SU-DHL-6 (cell line): Measurements from ENCODE around the gene AKNAD1.

Experiments
- H2AFZ ChIP-seq: fragments of 200-600 bp; sonication (generic); 2 replicates; pipeline ENCODE4 v1.6.1; 2014; ENCODE audit warnings: low read depth, mild to moderate bottlenecking, moderate library complexity, mixed read lengths, antibody characterized with exemption, low read length; ENCODE audit not compliant: severe bottlenecking
- H3F3A ChIP-seq: fragments of 200-600 bp; shearing (Covaris generic); 2 replicates; pipeline ENCODE4 v1.6.0; 2016; ENCODE audit warnings: antibody characterized with exemption, mild to moderate bottlenecking; ENCODE audit not compliant: insufficient read depth
- H3K27ac ChIP-seq: fragments of 200-600 bp; sonication (generic); 2 replicates; pipeline ENCODE4 v1.5.1; 2016; ENCODE audit warnings: low read depth, mild to moderate bottlenecking, low read length, moderate library complexity, mixed read lengths
- H3K27me3 ChIP-seq: fragments of 200-600 bp; sonication (generic), shearing (Covaris generic); 2 replicates; pipeline ENCODE4 v1.6.0; 2014; ENCODE audit warnings: mild to moderate bottlenecking, low read length
- H3K36me3 ChIP-seq: fragments of 200-600 bp; sonication (generic); 2 replicates; pipeline ENCODE4 v1.6.1; 2014; ENCODE audit warnings: mild to moderate bottlenecking, low read length, mixed read lengths
- H3K4me2 ChIP-seq: fragments of 300-600, 200-600 bp; shearing (Covaris generic), sonication (generic); 2 replicates; pipeline ENCODE4 v1.6.0; 2014; ENCODE audit warnings: low read length, low read depth, mild to moderate bottlenecking; ENCODE audit not compliant: poor library complexity, severe bottlenecking
- H3K4me3 ChIP-seq: fragments of 200-600 bp; sonication (generic); 2 replicates; pipeline ENCODE4 v1.5.1; 2014; ENCODE audit warnings: antibody characterized with exemption, low read length, mild to moderate bottlenecking, mixed read lengths; ENCODE audit not compliant: insufficient read depth, poor library complexity, severe bottlenecking
- H3K79me2 ChIP-seq: fragments of 200-600 bp; sonication (generic); 2 replicates; pipeline ENCODE4 v1.6.1; 2014; ENCODE audit warnings: mild to moderate bottlenecking, low read length, moderate library complexity; ENCODE audit not compliant: insufficient read depth
- H3K9ac ChIP-seq: fragments of 200-600 bp; sonication (generic); 2 replicates; pipeline ENCODE4 v1.7.0; 2014; ENCODE audit warnings: mild to moderate bottlenecking, low read length
- H3K9me2 ChIP-seq: fragments of 200-600 bp; sonication (generic); replicated peaks from 2 replicates; pipeline ENCODE4 v1.6.1; 2014; ENCODE audit warnings: low read length; ENCODE audit not compliant: insufficient read depth
- H3K9me3 ChIP-seq: fragments of 200-600 bp; sonication (generic); 2 replicates; pipeline ENCODE4 v1.6.1; 2014; ENCODE audit warnings: low read length, mixed read lengths; ENCODE audit not compliant: insufficient read depth
- H4K20me1 ChIP-seq: fragments of 200-600 bp; sonication (generic); 2 replicates; pipeline ENCODE4 v1.6.1; 2014; ENCODE audit warnings: low read depth, mild to moderate bottlenecking, antibody characterized with exemption, low read length, moderate library complexity, mixed read lengths
- EZH2phosphoT487 ChIP-seq: fragments of 200-600 bp; sonication (generic), shearing (Covaris generic); conservative IDR thresholded peaks from 2 replicates; pipeline ENCODE4 v1.6.1; 2018; ENCODE audit warnings: mild to moderate bottlenecking, antibody characterized with exemption, low read length, moderate library complexity, mixed read lengths
- TF ChIP-seq, protein P1 (sequence below): fragments of 200-600 bp; sonication (generic); IDR thresholded peaks from one replicate; pipeline ENCODE4 v1.5.1; 2017; ENCODE audit warnings: antibody characterized with exemption, mild to moderate bottlenecking, low read length, moderate library complexity; ENCODE audit not compliant: insufficient read depth, poor library complexity, severe bottlenecking

Gene AKNAD1

DNA sequence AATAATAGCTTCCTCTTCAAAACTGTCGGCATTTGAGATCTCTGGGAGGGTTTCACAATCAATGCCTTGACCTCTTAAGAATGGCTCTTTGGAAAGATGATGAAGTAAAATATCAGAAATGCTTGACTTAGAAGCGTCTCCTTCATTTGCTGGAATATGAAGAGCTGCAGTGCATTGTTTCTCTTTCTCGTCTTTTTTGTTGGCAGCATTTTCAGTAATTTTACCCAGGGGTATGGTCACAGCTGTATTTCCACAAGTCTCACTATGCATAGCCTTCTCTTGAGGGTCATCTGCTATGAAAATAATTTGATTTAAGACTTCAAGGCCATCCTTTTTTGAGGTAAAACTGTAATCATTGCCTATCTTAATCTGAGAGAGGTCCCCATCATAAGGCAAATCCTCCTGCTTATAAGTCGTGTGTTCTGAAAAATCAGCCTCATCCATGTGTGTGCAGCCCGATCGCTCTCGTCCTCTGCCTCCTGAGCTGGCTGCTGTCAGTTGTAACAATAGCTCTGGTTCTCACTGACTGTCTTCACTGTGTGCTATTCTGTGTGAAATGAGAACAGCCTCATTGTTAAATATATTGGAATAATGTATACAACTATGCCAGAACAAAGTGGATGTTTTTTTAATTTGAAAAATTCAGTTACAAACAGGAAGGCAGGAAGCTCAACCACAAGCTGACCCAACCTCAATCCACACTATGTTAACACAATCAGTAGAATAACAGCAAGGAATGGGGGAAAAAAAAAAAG lies 4.5 kb downstream of the AKNAD1 start:
- H3K27me3 ChIP-seq, result no peaks in the 10 kb centered on the region
- H3K9ac ChIP-seq, result no peak overlapping the region
- no peaks in the 10 kb centered on the region for H3F3A ChIP-seq
- no peak overlapping the region for H3K27ac ChIP-seq
- H3K4me3 ChIP-seq, result no peak overlapping the region
- H4K20me1 ChIP-seq, result no peaks in the 10 kb centered on the region
- no peak overlapping the region for H3K4me2 ChIP-seq
- no peaks in the 10 kb centered on the region for H3K9me2 ChIP-seq
- no peaks in the 10 kb centered on the region for H3K9me3 ChIP-seq
- H3K79me2 ChIP-seq, result no peaks in the 10 kb centered on the region
- H2AFZ ChIP-seq, result no peak overlapping the region
- no peak for TF ChIP-seq EZH2phosphoT487
- TF ChIP-seq, protein P1, sequence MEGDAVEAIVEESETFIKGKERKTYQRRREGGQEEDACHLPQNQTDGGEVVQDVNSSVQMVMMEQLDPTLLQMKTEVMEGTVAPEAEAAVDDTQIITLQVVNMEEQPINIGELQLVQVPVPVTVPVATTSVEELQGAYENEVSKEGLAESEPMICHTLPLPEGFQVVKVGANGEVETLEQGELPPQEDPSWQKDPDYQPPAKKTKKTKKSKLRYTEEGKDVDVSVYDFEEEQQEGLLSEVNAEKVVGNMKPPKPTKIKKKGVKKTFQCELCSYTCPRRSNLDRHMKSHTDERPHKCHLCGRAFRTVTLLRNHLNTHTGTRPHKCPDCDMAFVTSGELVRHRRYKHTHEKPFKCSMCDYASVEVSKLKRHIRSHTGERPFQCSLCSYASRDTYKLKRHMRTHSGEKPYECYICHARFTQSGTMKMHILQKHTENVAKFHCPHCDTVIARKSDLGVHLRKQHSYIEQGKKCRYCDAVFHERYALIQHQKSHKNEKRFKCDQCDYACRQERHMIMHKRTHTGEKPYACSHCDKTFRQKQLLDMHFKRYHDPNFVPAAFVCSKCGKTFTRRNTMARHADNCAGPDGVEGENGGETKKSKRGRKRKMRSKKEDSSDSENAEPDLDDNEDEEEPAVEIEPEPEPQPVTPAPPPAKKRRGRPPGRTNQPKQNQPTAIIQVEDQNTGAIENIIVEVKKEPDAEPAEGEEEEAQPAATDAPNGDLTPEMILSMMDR, result no peak
- no peaks in the 10 kb centered on the region for H3K36me3 ChIP-seq

DNA sequence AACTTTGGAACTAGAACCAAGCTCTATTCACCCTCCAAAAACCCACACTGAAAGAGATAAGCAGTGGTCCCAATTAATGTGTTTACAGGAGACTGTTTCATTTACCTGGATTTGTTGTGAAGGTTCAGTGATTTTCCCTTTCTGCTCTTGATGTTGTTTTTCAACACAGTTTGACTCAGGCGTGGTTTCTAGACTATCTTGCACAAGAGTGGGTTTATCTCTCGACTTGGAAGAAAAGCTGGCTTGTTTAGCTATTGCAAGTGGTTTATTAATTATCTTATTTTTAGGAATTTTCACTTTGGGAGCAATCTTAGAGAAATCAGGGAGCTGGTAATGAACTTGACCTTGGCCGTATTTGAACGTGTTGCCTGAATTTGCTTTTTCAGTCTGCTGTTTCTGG lies 5.3 kb downstream of the AKNAD1 start:
- Histone ChIP-seq H3K9me3 (no peaks in the 10 kb centered on the region), H3K27me3 (no peaks in the 10 kb centered on the region), H3F3A (no peaks in the 10 kb centered on the region), H3K9ac (no peak overlapping the region), H3K4me2 (no peak overlapping the region), H3K27ac (no peak overlapping the region), H4K20me1 (no peaks in the 10 kb centered on the region), H3K9me2 (no peaks in the 10 kb centered on the region), H2AFZ (no peak overlapping the region), H3K4me3 (no peak overlapping the region), H3K79me2 (no peaks in the 10 kb centered on the region), H3K36me3 (no peaks in the 10 kb centered on the region)
- TF ChIP-seq EZH2phosphoT487, result no peak
- TF ChIP-seq, protein P1, result no peak

DNA sequence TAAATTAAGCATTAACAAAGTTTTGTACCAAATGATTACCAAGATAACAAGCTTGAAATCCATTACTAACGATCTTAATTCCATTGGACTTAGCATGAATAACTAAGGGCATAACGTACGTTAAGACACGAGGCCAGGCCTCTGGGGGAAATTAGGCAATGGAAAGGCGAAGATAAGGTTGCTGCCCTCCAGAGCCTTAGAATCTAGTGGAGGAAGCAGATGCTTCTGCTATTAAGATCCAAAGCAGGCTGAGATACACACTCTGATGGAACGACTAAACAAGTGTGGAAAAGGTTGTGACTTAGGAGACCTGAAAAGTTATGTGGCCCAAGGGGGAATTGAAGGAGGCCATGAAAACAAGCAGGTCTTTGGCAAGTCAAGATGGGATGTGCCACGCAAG lies 6.0 kb downstream of the AKNAD1 start:
- H3K27me3 ChIP-seq, result no peaks in the 10 kb centered on the region
- H3K27ac ChIP-seq, result no peak overlapping the region
- H3K9me2 ChIP-seq, result no peaks in the 10 kb centered on the region
- H3K79me2 ChIP-seq, result no peaks in the 10 kb centered on the region
- H2AFZ ChIP-seq, result no peak overlapping the region
- H3K36me3 ChIP-seq, result no peaks in the 10 kb centered on the region
- H4K20me1 ChIP-seq, result no peaks in the 10 kb centered on the region
- no peak for TF ChIP-seq EZH2phosphoT487
- TF ChIP-seq, protein P1, result no peak
- H3K9ac ChIP-seq, result no peak overlapping the region
- H3K9me3 ChIP-seq, result no peaks in the 10 kb centered on the region
- no peak overlapping the region for H3K4me2 ChIP-seq
- H3F3A ChIP-seq, result no peaks in the 10 kb centered on the region
- no peak overlapping the region for H3K4me3 ChIP-seq
